Astrocyte (in vitro differentiated cells and primary cell): ENCODE measurements around the gene ZNF385B. TPM values are rescaled to one million over a fixed set of nuclear protein-coding genes. Genes with fewer than 3 reads are reported as not detected.
A peak's percentile ranks its signal among the peaks of the same experiment; 100 is the strongest.

Experiments
- DNase-seq: peaks from one replicate; pipeline ENCODE4 v3.0.0-alpha.2; 2010; ENCODE audit warnings: low read depth
- FAIRE-seq: peaks from 2 replicates; lab custom pipeline; 2011; peaks lifted over from hg19 to GRCh38; lab: Jason Lieb, UNC
- H2AFZ ChIP-seq: 2 replicates; pipeline ENCODE4 v1.6.0; 2012; ENCODE audit warnings: low read depth, low read length, inconsistent platforms
- H3K27ac ChIP-seq: 2 replicates; pipeline ENCODE4 v1.5.1; 2011; ENCODE audit warnings: low read depth, low read length, inconsistent platforms
- H3K27me3 ChIP-seq: 2 replicates; pipeline ENCODE4 v1.6.0; 2011; ENCODE audit warnings: low read length, inconsistent platforms; ENCODE audit not compliant: insufficient read depth
- H3K36me3 ChIP-seq: 2 replicates; pipeline ENCODE4 v1.5.1; 2011; ENCODE audit warnings: low read length, inconsistent platforms; ENCODE audit not compliant: insufficient read depth
- H3K4me1 ChIP-seq: 2 replicates; pipeline ENCODE4 v1.5.1; 2011; ENCODE audit warnings: low read length, inconsistent platforms; ENCODE audit not compliant: insufficient read depth
- H3K4me2 ChIP-seq: 2 replicates; pipeline ENCODE4 v1.6.0; 2012; ENCODE audit warnings: low read length, inconsistent platforms
- H3K4me3 ChIP-seq: 2 replicates; pipeline ENCODE4 v1.5.1; 2011; ENCODE audit warnings: low read depth, mild to moderate bottlenecking, low read length, inconsistent platforms; ENCODE audit not compliant: insufficient read depth
- H3K79me2 ChIP-seq: 2 replicates; pipeline ENCODE4 v1.6.0; 2012; ENCODE audit warnings: mild to moderate bottlenecking, low read length, inconsistent platforms; ENCODE audit not compliant: insufficient read depth
- H3K9ac ChIP-seq: 2 replicates; pipeline ENCODE4 v1.6.0; 2012; ENCODE audit warnings: mild to moderate bottlenecking, low read length, inconsistent platforms
- H3K9me3 ChIP-seq: 2 replicates; pipeline ENCODE4 v1.5.1; 2012; ENCODE audit warnings: low read depth, mild to moderate bottlenecking, low read length, inconsistent platforms; ENCODE audit not compliant: insufficient read depth
- H4K20me1 ChIP-seq: 2 replicates; pipeline ENCODE4 v1.6.0; 2012; ENCODE audit warnings: low read length, inconsistent platforms; ENCODE audit not compliant: insufficient read depth
- H3K27ac Mint-ChIP-seq: one replicate; pipeline ENCODE4 v1.8.0; 2021; ENCODE audit warnings: mild to moderate bottlenecking, mixed read lengths; ENCODE audit not compliant: unreplicated experiment
- H3K27me3 Mint-ChIP-seq: one replicate; pipeline ENCODE4 v1.8.0; 2021; ENCODE audit warnings: low read depth, mixed read lengths; ENCODE audit not compliant: unreplicated experiment
- H3K36me3 Mint-ChIP-seq: one replicate; pipeline ENCODE4 v1.8.0; 2021; ENCODE audit warnings: low read depth, mixed read lengths; ENCODE audit not compliant: unreplicated experiment
- H3K4me1 Mint-ChIP-seq: one replicate; pipeline ENCODE4 v1.8.0; 2021; ENCODE audit warnings: low read depth, mixed read lengths; ENCODE audit not compliant: unreplicated experiment
- H3K4me3 Mint-ChIP-seq: one replicate; pipeline ENCODE4 v1.8.0; 2021; ENCODE audit warnings: mild to moderate bottlenecking, moderate library complexity, mixed read lengths; ENCODE audit not compliant: unreplicated experiment
- H3K9me3 Mint-ChIP-seq: one replicate; pipeline ENCODE4 v1.8.0; 2021; ENCODE audit warnings: mild to moderate bottlenecking, mixed read lengths; ENCODE audit not compliant: unreplicated experiment
- CTCF ChIP-seq: IDR thresholded peaks from 2 replicates; pipeline ENCODE4 v1.5.1; 2011; ENCODE audit warnings: low read depth, mild to moderate bottlenecking, inconsistent platforms, low read length, moderate library complexity; ENCODE audit not compliant: insufficient read depth
- EZH2 ChIP-seq: IDR thresholded peaks from 2 replicates; pipeline ENCODE4 v1.6.1; 2012; ENCODE audit warnings: mild to moderate bottlenecking, low read length, inconsistent platforms; ENCODE audit not compliant: insufficient read depth
- total RNA-seq: library from RNA; stranded (reverse); gene quantifications from 2 replicates; pipeline ENCODE4 v1.2.1, GENCODE V29; 2021

Gene ZNF385B
- total RNA-seq, 1 donor from 2014 or later: 0.27 TPM

DNA sequence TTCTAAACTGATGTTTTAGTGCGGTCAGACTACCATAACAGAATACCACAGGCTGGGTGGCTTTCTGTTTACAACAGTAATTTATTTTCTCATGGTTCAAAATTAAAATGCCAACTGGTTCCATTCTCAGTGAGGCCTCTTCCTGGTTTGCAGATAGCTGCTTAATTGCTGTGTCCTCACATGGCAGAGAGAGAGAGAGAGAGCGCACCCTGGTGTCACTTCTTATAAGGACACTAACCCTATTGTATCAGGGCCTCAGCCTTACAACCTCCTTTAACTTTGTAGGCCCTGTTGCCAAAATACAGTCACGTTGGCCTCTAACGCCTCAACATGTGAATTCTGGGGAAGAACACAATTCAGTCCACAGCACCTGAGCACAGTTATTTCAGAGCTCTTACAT is 37.5 kb upstream of the ZNF385B start:
- Mint-ChIP-seq H3K36me3 (no peaks in the 10 kb centered on the region), H3K4me3 (no peak overlapping the region), H3K27me3 (peaks cover 2% of the 10 kb centered on the region), H3K9me3 (peaks cover 7% of the 10 kb centered on the region), H3K27ac (no peak overlapping the region), H3K4me1 (no peaks in the 10 kb centered on the region)
- no peaks in the 10 kb centered on the region for H3K79me2 ChIP-seq
- H3K9ac ChIP-seq: no peak overlapping the region
- peaks cover 2% of the 10 kb centered on the region for H3K9me3 ChIP-seq
- no peaks in the 10 kb centered on the region for H3K36me3 ChIP-seq
- no peak overlapping the region for H2AFZ ChIP-seq
- FAIRE-seq: no peak
- H4K20me1 ChIP-seq: no peaks in the 10 kb centered on the region
- no peak overlapping the region for H3K27ac ChIP-seq
- H3K4me3 ChIP-seq: no peak overlapping the region
- no peak overlapping the region for H3K4me2 ChIP-seq
- H3K27me3 ChIP-seq: no peaks in the 10 kb centered on the region
- peak; percentile 2 for DNase-seq
- TF ChIP-seq EZH2 (no peak), CTCF (peak; percentile 21)
- no peaks in the 10 kb centered on the region for H3K4me1 ChIP-seq

GRCh38 chr2:179893616-179894015 is 32.2 kb upstream of the ZNF385B start:
- Histone ChIP-seq H3K9ac (no peak overlapping the region), H4K20me1 (no peaks in the 10 kb centered on the region), H3K36me3 (no peaks in the 10 kb centered on the region), H3K4me3 (no peak overlapping the region), H3K4me1 (no peaks in the 10 kb centered on the region), H3K4me2 (no peak overlapping the region), H3K27me3 (no peaks in the 10 kb centered on the region), H3K27ac (no peak overlapping the region), H3K79me2 (no peaks in the 10 kb centered on the region), H2AFZ (no peak overlapping the region), H3K9me3 (no peaks in the 10 kb centered on the region)
- TF ChIP-seq EZH2 (no peak), CTCF (no peak)
- DNase-seq (no peak), FAIRE-seq (no peak)
- H3K4me3 Mint-ChIP-seq: no peak overlapping the region
- H3K9me3 Mint-ChIP-seq: peaks cover 7% of the 10 kb centered on the region
- H3K4me1 Mint-ChIP-seq: no peaks in the 10 kb centered on the region
- no peak overlapping the region for H3K27ac Mint-ChIP-seq
- peaks cover 2% of the 10 kb centered on the region for H3K27me3 Mint-ChIP-seq
- no peaks in the 10 kb centered on the region for H3K36me3 Mint-ChIP-seq

DNA sequence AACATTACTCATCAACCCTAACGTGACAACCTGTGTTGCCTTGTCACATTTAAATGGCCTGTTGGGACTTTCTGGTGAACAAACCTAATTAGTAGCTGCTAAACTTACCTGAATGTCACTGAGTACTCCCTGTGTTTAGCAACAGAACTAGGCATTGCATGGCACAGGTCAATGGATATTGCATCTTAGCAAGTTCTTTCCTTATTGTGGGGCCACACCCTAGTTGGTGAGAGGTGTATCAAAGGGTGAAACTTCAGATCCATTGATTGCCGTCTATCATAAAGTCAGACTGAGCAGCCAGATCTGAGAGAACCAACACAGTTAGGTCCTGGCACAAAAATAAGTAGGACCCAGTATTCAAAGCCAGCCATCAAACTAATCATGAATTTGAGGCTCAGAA is 29.8 kb upstream of the ZNF385B start:
- Histone ChIP-seq H3K36me3 (no peaks in the 10 kb centered on the region), H3K9me3 (no peaks in the 10 kb centered on the region), H2AFZ (no peak overlapping the region), H3K27ac (no peak overlapping the region), H3K4me2 (no peak overlapping the region), H3K79me2 (no peaks in the 10 kb centered on the region), H3K4me1 (no peaks in the 10 kb centered on the region), H3K9ac (no peak overlapping the region), H4K20me1 (no peaks in the 10 kb centered on the region), H3K4me3 (no peak overlapping the region), H3K27me3 (no peaks in the 10 kb centered on the region)
- H3K36me3 Mint-ChIP-seq: no peaks in the 10 kb centered on the region
- H3K4me3 Mint-ChIP-seq: no peak overlapping the region
- no peaks in the 10 kb centered on the region for H3K27me3 Mint-ChIP-seq
- H3K9me3 Mint-ChIP-seq: peaks cover 16% of the 10 kb centered on the region
- FAIRE-seq (no peak), DNase-seq (no peak)
- no peaks in the 10 kb centered on the region for H3K4me1 Mint-ChIP-seq
- no peak for TF ChIP-seq EZH2
- no peak for TF ChIP-seq CTCF
- H3K27ac Mint-ChIP-seq: no peak overlapping the region
